GM19035 (cell line): ENCODE results near the gene USP30.

Experiments
- ATAC-seq: cut with Tn5 transposase; IDR thresholded peaks from one replicate; pipeline ENCODE4 v1.9.1; 2021; ENCODE audit not compliant: unreplicated experiment

The USP30 gene

DNA sequence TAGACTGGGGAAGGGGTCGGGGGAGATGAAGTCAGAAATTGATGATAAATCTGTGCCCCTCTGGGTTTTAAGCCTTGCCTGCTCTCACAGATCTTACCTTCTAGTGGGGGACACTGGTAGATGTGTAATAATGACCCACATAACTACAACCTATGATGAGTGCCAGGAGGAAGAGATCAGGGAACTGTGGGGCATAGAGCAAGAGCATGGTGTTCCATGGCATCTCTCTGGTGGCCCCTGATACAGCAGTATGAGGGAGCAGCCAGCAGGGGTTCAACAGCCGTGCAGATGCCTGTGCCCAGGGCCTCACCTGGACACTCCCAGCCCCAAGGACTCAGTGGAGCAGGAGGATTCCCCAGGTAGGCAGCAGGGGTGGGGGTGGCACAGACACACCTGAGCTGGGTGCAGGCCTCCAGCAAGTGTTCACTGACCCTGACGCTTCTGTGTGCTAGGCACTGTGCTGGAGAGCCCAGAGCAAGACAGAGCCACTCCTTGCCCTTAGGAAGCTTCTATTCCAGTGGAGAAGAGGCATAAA lies 69.0 kb downstream of the USP30 start:
- ATAC-seq, result no peak

DNA sequence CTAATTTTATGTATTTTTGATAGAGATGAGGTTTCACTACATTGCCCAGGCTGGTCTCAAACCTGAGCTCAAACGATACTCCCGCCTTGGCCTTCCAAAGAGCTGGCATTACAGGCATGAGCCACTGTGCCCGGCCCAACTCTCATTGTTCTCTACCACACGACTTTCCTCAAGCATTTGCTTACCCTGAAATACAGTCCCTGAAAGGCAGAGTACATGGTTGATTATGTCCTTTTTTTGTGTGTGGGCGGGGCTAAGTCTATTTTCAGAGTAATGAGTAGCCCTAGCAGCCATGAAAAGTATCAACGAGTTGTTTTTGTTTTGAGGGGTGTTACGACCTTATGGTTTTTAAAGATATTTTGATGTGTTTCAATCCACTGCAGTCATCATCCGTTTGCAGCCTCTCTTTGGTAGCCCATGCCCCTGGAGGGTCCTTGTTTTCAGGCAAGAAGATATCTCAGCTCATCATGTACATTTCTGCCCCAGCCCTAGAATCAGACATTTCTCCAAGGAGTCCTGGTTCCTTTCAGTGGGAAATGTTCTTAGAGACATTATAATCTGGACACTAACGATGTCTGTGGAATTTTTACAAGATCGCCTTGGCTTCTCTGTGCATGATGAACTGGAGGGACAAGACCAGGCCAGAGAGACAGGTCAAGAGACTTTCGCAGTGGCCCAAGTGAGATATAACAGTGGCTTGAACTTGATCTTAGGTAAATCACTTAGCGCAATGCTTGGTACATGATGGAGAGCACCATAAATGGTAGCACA lies 72.7 kb downstream of the USP30 start:
- ATAC-seq, result no peak

DNA sequence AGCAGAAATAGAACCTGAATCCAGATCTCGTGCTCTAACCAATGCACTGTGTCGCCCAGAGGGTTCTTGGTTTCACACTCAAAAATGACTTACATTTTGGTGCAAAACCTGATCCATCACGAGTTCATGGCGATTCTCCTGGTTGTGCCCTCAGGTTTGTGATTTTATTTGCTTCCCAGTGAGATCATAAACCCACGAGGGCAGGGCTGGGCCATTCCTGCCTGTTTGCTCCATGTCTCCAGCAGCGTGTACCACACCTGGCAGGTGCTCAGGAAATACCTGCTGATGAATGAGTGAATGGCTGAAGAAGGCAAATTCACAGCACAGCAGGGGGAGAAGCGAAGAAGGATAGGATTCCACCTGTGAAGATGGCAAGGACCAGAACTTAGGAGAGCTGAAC lies 73.4 kb downstream of the USP30 start:
- no peak for ATAC-seq

DNA sequence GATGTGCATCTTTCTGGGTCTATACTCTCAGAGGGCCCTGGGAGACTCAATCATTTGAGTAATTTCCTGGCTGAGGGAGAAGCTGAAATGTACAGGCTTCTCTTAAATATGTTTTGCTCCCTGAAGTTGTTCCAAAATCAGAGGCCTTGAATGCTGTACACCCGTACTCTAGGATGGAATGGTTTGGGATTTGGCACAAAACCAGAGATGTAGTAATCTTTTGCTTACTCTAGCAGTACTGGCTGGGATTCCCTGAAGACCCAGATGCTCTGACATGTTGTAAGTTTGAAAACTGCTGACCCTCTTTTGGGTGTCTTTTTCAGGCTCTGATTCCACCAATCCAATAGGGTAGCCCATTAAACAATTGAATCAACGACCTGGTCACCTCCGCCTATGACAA lies 74.4 kb downstream of the USP30 start:
- no peak for ATAC-seq

DNA sequence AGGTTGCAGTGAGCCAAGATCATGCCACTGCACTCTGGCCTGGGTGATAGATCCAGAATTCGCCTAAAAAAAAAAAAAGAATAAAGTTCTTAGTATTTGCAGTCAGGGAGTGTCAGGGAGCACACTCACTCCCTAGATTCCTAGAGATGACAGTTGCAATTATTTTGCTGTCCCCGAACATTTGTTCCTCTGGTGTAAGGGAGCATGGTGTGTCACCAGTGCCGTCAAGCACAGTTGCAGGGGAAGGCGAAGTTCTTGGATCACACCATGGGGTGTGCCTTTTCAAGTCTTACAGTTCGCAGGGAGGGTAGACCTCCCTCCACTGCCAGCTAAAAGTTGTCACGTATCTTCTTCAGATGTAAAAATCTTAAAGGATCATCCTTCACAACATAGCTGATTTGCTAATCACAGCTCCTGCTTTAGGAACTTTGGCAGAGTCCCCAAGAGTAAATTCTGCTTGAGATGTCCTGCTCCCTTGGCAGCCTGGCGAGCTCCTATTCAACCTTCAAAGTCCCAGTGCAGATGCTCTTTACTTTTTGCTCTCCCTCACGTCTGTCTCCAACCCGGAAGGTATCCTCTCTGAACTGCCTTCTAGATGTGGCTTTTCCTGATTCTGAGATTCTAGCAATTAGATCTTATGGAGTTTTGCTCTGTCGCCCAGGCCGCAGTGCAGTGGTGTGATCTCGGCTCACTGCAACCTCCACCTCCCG lies 75.3 kb downstream of the USP30 start:
- no peak for ATAC-seq

DNA sequence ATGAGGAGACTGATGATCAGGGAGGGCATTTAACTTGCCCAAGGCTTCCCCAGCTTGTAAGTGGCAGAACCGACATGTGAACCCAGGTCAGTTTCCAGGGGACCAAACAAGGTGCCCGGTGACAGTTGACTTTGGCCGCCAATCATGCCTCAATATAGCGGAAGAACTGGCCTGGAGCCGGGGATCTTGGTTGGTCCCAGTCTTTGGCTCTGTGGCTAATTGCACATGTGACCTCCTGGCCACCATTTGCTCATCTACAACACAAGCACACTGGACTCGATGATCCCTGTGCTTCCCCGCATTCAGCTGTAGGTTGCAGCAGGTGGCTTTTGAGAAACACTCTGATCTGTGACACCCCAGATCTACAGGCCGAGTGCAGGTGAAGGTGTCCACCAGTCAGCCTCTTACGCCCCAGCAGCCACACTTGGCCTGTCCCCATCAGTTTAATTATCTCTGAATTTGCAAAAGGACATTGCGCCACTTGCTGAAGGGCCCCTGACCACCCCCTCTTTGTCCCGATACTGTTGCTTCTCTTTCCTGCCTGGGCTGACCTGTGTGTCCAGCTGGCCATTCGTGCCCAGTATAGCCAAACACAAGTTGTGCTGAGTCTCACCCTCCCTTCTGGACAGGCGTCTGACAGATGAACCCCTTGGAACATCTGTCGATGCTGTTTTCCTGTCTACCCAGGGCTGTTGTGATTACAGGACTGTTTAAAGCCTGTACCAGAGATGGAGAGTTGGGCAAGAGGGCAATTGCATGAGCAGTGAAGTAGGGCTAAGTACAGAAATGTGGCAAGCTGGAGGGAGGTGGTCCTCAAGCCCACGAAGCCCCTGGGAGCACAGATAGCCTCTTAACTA lies 78.1 kb downstream of the USP30 start:
- no peak for ATAC-seq

DNA sequence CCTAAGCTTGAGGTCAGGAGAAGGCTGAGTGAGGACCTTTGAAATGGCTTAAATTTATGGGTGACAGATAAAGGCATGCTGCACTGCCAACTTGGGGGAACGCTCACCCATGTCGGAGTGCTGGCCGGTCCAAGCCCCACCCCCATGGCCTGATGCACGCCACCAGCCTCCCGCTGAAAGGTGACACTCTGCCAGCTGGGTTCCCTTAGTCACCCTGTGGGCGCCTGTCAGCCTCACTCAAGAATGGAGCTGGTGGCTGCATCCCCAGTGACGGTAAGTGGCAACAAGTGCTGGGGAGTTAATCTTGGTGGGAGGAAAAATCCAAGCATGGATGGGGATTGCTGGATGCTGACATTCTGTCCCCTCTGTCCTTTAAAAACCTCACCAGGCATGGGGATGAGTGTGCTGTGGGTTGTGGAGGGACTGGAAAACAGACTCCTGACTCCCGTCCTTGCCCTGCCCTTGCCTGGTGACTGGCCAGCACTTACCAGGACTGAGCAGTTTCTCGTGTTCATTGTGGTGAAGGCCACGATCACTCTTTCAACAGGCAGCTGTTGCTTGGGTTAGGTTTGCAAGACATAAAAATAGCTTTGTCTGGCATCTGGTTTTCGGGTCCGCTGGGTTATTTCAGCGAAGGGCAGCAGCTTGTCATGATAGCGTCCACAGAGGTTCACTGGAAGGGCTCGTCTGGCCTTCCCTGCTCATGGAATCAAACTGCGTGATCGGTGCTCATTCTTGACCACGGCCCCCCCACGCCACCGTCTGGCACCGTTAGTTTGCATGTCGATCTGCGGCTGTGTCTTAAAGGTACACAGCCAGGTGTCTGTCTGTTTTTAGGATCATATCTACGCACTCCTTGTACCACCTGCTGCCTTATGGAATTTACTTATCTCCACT lies 79.0 kb downstream of the USP30 start:
- ATAC-seq, result no peak

DNA sequence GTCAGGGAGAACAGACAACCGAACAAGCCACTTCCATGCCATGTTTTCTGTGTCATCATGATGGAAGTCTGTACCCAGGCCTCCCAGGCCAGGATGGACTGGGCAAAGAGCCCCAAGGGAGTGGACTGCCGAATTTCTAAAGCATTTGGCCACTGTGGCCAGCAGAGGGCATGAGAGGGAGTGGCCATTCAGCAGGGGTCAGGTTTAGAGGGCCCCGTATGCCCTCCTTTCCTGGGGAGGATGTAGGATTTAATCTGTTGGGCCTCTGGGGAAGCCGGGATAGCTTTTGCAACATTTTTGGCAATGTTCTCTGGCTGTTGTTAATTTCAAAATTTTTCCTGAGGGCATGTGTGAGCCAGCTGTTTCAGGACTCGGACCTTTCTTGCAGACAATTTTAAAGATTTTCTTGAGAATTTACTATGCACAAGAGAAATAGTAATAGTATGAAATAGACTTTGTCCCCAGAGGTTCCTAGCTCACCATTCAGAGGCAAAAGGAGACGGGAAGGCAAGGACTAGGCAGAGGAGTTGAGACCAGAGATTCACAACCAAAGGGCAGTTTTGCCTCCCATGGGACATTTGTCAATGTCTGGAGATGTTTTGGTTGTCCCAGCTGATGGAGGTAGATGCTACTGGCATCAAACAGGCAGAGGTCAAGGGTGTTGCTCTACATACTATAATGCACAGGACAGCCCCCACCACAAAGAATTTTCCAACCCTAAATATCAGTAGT lies 82.0 kb downstream of the USP30 start:
- no peak for ATAC-seq

DNA sequence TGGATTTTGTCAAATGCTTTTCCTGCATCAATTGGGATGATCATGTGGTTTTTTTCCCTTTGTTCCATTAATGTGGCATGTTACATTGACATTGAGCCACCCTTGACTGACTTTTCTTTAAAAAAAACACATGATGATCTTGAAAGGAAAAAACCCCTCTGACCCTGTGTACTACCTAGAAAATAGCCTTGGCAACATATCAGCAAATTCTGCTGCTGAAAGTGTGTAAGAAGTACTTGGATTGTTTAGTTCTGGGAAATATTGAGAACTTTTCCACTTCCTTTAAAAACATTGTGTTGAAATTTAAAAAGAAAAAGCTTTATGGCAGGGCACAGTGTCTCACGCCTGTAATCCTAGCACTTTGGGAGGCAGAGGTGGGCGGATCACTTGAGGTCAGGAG lies 84.7 kb downstream of the USP30 start:
- ATAC-seq, result no peak
